ENCODE measurements around the gene PPP2R2B. TPM values are rescaled to one million over a fixed set of nuclear protein-coding genes. Genes with fewer than 3 reads are reported as not detected.

Gene PPP2R2B
- total RNA-seq, 1 donor, result 5.4 TPM

DNA sequence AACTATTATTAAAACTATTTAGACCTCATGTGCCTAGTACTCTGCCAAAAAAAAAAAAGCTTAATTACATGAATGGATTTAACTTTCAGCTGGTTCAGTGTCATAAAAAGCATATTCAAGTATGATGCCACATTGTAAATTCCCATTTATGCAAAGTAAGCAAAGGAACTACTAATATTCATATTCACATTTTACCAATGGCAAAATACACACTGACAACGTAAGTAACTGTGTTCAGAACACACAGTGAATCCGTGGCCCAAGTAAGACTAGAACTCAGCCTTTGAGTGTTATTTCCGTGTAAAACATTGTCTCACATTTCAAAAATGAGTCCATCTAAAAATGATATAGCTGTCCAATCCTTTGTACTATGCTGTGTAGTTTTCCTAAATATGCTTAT lies 56.8 kb downstream of the PPP2R2B start:
- Histone ChIP-seq H3K9me3 (ENCODE audit: low read depth, low read length) (no peaks in the 10 kb centered on the region), H3K4me1 (ENCODE audit: insufficient read depth, low read length) (no peaks in the 10 kb centered on the region)

DNA sequence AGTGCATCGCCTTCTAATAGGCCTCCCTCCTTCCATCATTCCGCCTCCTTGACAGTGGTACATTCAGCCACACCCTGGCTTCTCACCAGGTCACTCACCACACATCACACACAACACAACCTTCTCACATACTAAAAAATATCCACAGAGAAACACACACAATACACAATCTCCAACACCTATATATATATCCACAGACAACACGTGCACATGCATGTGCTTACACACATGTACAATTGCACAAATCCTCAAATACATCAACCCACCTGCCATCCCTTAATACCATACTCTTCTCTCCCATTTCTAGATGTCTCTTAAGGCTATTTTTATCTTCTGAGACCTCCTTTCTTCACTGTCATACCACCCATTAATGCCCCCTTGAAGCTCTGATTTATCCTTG lies 57.6 kb downstream of the PPP2R2B start:
- no peaks in the 10 kb centered on the region for H3K27me3 ChIP-seq (ENCODE audit: insufficient read depth, low read length)
- H3K9me3 ChIP-seq (ENCODE audit: low read depth, low read length), result no peaks in the 10 kb centered on the region
- H3K4me1 ChIP-seq (ENCODE audit: insufficient read depth, low read length), result no peaks in the 10 kb centered on the region
- H3K4me3 ChIP-seq (ENCODE audit: low read length), result no peak overlapping the region

More for the DNA sequence above, 56.8 kb downstream of the PPP2R2B start:
- Histone ChIP-seq H3K27me3 (ENCODE audit: insufficient read depth, low read length) (no peaks in the 10 kb centered on the region), H3K4me3 (ENCODE audit: low read length) (no peak overlapping the region)

GRCh38 chr5:146818822-146819221 lies 59.7 kb downstream of the PPP2R2B start:
- no peaks in the 10 kb centered on the region for H3K9me3 ChIP-seq (ENCODE audit: low read depth, low read length)
- peaks cover 4% of the 10 kb centered on the region for H3K4me1 ChIP-seq (ENCODE audit: insufficient read depth, low read length)
- H3K27me3 ChIP-seq (ENCODE audit: insufficient read depth, low read length), result no peaks in the 10 kb centered on the region
- no peak overlapping the region for H3K4me3 ChIP-seq (ENCODE audit: low read length)

DNA sequence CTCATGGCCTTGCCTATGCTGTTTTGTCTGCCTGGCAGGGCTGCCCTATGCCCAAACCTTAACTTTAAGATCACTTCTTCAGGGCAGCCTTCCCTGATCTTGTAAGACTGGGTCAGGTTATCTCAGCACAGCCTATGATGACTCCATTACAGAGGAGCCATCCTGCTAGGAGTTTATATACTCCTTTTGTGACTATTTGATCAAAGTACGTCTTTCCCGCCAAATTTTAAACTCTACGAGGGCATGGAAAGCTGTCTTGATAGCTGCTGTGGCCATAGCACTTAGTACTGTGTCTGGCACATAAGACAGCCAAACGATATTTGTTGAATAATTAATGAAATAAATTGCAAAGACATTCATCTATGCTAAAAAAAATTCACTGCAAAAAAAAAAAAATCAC lies 60.6 kb downstream of the PPP2R2B start:
- peaks cover 4% of the 10 kb centered on the region for H3K4me1 ChIP-seq (ENCODE audit: insufficient read depth, low read length)
- no peaks in the 10 kb centered on the region for H3K27me3 ChIP-seq (ENCODE audit: insufficient read depth, low read length)
- H3K9me3 ChIP-seq (ENCODE audit: low read depth, low read length), result no peaks in the 10 kb centered on the region
- H3K4me3 ChIP-seq (ENCODE audit: low read length), result no peak overlapping the region

DNA sequence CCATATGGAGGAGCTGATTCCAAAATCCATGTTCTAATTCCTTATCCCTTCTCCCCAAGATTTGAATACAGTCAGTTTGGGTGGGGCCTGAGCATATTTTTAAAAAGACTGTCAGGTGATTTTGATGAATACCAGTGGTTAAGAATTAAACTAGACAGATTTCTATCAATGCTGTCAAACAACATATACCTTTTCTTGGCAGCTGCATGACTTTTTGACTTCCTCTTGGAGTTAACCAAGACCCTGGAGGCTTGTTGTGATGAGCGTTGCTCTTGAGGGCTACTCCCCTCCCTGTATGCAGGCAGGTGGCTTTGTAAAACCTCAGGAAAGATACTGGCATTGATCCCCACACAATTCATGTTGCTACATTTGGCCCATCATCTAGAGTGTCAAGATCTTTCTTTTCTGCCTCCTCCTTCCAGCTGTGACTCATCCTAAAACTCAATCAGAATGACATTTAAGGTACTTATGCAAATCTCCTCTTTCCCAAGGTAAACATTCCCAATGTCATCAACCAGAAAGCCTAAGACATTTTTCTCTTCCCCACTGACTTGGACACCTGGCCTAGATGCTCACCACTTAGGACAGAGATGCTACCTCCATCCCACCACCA lies 61.7 kb downstream of the PPP2R2B start:
- Histone ChIP-seq H3K9me3 (ENCODE audit: low read depth, low read length) (no peaks in the 10 kb centered on the region), H3K27me3 (ENCODE audit: insufficient read depth, low read length) (no peaks in the 10 kb centered on the region), H3K4me3 (ENCODE audit: low read length) (no peak overlapping the region), H3K4me1 (ENCODE audit: insufficient read depth, low read length) (peaks cover 4% of the 10 kb centered on the region)

- Histone ChIP-seq H3K27me3 (ENCODE audit: insufficient read depth, low read length) (no peaks in the 10 kb centered on the region), H3K4me1 (ENCODE audit: insufficient read depth, low read length) (peaks cover 4% of the 10 kb centered on the region), H3K4me3 (ENCODE audit: low read length) (no peak overlapping the region), H3K9me3 (ENCODE audit: low read depth, low read length) (no peaks in the 10 kb centered on the region)
Observed at GRCh38 chr5:146815411-146815810, 63.1 kb downstream of the PPP2R2B start.

- no peaks in the 10 kb centered on the region for H3K9me3 ChIP-seq (ENCODE audit: low read depth, low read length)
- H3K4me3 ChIP-seq (ENCODE audit: low read length), result no peak overlapping the region
- H3K27me3 ChIP-seq (ENCODE audit: insufficient read depth, low read length), result no peaks in the 10 kb centered on the region
- H3K4me1 ChIP-seq (ENCODE audit: insufficient read depth, low read length), result peaks cover 4% of the 10 kb centered on the region
Observed at GRCh38 chr5:146813346-146814157, 65.0 kb downstream of the PPP2R2B start.

- Histone ChIP-seq H3K4me3 (ENCODE audit: low read length) (no peak overlapping the region), H3K4me1 (ENCODE audit: insufficient read depth, low read length) (no peaks in the 10 kb centered on the region), H3K9me3 (ENCODE audit: low read depth, low read length) (no peaks in the 10 kb centered on the region), H3K27me3 (ENCODE audit: insufficient read depth, low read length) (no peaks in the 10 kb centered on the region)
Observed at GRCh38 chr5:146805081-146805480, 73.5 kb downstream of the PPP2R2B start.

- Histone ChIP-seq H3K4me3 (ENCODE audit: low read length) (no peak overlapping the region), H3K27me3 (ENCODE audit: insufficient read depth, low read length) (no peaks in the 10 kb centered on the region), H3K4me1 (ENCODE audit: insufficient read depth, low read length) (no peaks in the 10 kb centered on the region), H3K9me3 (ENCODE audit: low read depth, low read length) (no peaks in the 10 kb centered on the region)
Observed at GRCh38 chr5:146802945-146803522, 75.5 kb downstream of the PPP2R2B start.

DNA sequence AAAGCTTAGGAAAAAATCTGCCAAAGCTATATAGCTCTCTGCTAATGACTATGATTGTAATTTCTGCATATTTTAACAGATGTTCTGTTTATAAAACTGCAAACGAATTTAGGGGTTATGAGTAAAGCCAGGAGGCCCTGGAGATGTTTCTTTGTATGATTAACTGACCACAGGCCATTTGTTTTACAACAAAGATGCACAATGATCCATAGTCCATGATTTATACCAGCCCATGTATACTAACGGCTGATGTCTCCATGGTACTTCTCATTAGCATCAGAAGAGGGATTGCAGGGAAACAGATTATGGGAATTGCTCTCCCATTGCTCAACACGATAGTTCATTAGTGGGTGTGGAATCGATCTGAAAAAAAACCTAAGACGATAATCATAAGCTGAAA lies 78.9 kb downstream of the PPP2R2B start:
- Histone ChIP-seq H3K4me3 (ENCODE audit: low read length) (no peak overlapping the region), H3K27me3 (ENCODE audit: insufficient read depth, low read length) (no peaks in the 10 kb centered on the region), H3K4me1 (ENCODE audit: insufficient read depth, low read length) (no peaks in the 10 kb centered on the region), H3K9me3 (ENCODE audit: low read depth, low read length) (no peaks in the 10 kb centered on the region)

DNA sequence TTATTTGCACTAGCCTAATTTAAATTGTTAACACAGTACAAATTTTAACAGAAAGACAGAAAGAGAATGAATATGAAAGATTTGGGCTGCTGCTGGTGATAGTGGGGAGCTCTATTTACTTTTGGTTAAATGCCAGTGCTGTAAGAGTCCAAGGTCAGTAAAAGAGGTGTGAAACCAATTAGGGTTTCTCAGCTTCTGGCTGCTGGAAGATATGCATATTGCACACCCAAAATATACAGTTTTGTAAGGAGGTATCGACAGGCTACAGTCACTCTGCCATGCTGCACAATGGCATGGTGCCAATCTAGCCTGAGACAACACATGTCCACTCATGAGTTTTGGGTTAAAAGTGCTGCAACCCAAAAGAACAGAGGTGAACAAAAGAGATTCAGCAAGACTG lies 79.3 kb downstream of the PPP2R2B start:
- Histone ChIP-seq H3K4me3 (ENCODE audit: low read length) (no peak overlapping the region), H3K4me1 (ENCODE audit: insufficient read depth, low read length) (no peaks in the 10 kb centered on the region), H3K27me3 (ENCODE audit: insufficient read depth, low read length) (no peaks in the 10 kb centered on the region), H3K9me3 (ENCODE audit: low read depth, low read length) (no peaks in the 10 kb centered on the region)

GRCh38 chr5:146797658-146798057 lies 80.9 kb downstream of the PPP2R2B start:
- Histone ChIP-seq H3K27me3 (ENCODE audit: insufficient read depth, low read length) (no peaks in the 10 kb centered on the region), H3K4me3 (ENCODE audit: low read length) (no peak overlapping the region), H3K4me1 (ENCODE audit: insufficient read depth, low read length) (no peaks in the 10 kb centered on the region)

GRCh38 chr5:146796911-146797310 lies 81.6 kb downstream of the PPP2R2B start:
- no peaks in the 10 kb centered on the region for H3K27me3 ChIP-seq (ENCODE audit: insufficient read depth, low read length)
- no peaks in the 10 kb centered on the region for H3K4me1 ChIP-seq (ENCODE audit: insufficient read depth, low read length)
- no peak overlapping the region for H3K4me3 ChIP-seq (ENCODE audit: low read length)
- H3K9me3 ChIP-seq (ENCODE audit: low read depth, low read length), result no peaks in the 10 kb centered on the region

More at GRCh38 chr5:146797658-146798057, 80.9 kb downstream of the PPP2R2B start:
- no peaks in the 10 kb centered on the region for H3K9me3 ChIP-seq (ENCODE audit: low read depth, low read length)

GRCh38 chr5:146796144-146796543 lies 82.4 kb downstream of the PPP2R2B start:
- H3K9me3 ChIP-seq (ENCODE audit: low read depth, low read length), result no peaks in the 10 kb centered on the region
- no peaks in the 10 kb centered on the region for H3K4me1 ChIP-seq (ENCODE audit: insufficient read depth, low read length)
- H3K27me3 ChIP-seq (ENCODE audit: insufficient read depth, low read length), result no peaks in the 10 kb centered on the region
- H3K4me3 ChIP-seq (ENCODE audit: low read length), result no peak overlapping the region

- H3K4me1 ChIP-seq (ENCODE audit: insufficient read depth, low read length), result no peaks in the 10 kb centered on the region
- H3K4me3 ChIP-seq (ENCODE audit: low read length), result no peak overlapping the region
Observed at GRCh38 chr5:146794326-146795029, 84.1 kb downstream of the PPP2R2B start.

More at GRCh38 chr5:146794326-146795029, 84.1 kb downstream of the PPP2R2B start:
- Histone ChIP-seq H3K27me3 (ENCODE audit: insufficient read depth, low read length) (no peaks in the 10 kb centered on the region), H3K9me3 (ENCODE audit: low read depth, low read length) (no peaks in the 10 kb centered on the region)
